T-helper 22 cell (primary cell): ENCODE data around the gene HELZ2.
"Not testable (repeated sequence)": the region's sequence is repeated elsewhere in the genome, so short reads cannot be mapped to it uniquely, and the experiment has no call there.

ENCODE experiments used
- DNase-seq: peaks from one replicate; pipeline ENCODE4 v3.0.0-alpha.2; 2020; ENCODE audit warnings: low read depth

HELZ2 gene, protein sequence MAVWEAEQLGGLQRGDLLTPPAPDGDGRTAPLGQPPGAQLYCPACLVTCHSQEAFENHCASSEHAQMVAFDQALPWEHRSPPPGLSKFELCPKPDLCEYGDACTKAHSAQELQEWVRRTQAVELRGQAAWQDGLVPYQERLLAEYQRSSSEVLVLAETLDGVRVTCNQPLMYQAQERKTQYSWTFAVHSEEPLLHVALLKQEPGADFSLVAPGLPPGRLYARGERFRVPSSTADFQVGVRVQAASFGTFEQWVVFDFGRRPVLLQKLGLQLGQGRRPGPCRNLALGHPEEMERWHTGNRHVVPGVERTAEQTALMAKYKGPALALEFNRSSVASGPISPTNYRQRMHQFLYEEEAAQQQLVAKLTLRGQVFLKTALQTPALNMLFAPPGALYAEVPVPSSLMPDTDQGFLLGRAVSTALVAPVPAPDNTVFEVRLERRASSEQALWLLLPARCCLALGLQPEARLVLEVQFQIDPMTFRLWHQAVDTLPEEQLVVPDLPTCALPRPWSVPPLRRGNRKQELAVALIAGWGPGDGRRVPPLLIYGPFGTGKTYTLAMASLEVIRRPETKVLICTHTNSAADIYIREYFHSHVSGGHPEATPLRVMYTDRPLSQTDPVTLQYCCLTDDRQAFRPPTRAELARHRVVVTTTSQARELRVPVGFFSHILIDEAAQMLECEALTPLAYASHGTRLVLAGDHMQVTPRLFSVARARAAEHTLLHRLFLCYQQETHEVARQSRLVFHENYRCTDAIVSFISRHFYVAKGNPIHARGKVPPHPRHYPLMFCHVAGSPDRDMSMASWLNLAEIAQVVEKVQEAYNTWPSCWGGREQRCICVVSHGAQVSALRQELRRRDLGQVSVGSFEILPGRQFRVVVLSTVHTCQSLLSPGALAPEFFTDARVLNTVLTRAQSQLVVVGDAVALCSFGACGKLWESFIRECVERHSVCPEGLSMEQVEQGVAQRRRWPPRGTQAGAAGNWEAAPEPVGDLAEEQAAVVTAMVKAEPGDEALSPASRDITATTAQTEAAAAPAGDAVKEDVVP (N-terminal part only)

DNA sequence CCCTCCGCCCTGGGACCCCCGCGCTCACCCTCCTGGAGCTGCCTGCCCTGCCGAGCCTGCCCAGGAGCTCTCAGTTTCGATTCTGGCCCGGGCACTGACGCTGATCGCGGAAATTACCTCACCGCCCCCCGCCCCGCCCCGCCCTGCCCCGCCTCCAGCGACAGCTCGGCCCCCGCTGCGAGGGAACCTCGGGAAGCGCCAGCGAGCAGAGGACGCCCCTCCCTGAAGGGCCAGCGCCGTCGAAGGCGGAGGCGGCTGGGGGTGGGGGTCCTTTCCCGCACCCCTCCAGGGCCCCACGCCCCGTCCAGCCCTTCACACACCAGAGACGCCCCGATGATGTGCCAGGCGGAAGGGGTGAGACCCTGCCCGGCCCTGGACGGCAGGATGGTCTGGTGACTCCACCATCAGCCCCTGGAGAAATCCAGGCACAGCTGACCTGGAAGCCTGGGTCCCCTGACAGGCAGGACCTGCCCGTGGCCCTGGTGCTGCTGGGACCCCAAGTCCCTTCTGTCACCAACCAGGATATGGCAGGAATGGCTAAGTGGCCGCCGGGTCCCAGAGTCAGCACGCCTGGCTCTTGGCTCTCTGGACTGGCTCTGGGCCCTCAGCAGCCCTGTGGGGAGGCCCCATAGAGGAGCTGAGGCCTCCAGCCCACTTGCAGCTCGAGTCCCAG, at the start of gene HELZ2:
TSS of gene HELZ2 (minus strand) at position 84 of the 673 bp plus-strand sequence. CDS start 1,854 bp downstream, outside the sequence.
- DNase-seq = peak; percentile 61

DNA sequence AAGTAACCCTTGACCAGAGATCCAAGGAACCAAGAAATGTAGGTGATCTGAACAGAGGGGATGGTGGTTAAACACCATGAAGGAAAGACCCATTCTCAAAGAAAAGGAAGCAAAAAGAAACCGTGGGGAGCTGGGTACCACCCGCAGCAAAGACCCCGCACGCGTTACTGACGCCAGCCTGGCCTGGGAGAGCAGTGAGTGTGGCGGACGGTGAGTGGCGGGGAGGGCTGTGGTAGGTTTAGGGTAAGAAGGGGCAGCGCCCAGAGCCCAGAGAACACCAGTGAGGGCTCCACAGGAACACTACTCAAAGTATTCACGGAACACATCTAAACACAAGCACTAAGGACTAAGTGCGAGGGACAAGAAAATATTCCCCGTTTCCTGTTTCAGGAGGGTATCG, 48.7 kb upstream of the HELZ2 start:
- DNase-seq = no peak

- no peak for DNase-seq
These were observed 48.1 kb upstream of the HELZ2 start for GRCh38 chr20:63622096-63622495.

- no peak for DNase-seq
These were observed 47.0 kb upstream of the HELZ2 start for GRCh38 chr20:63620991-63621390.

DNA sequence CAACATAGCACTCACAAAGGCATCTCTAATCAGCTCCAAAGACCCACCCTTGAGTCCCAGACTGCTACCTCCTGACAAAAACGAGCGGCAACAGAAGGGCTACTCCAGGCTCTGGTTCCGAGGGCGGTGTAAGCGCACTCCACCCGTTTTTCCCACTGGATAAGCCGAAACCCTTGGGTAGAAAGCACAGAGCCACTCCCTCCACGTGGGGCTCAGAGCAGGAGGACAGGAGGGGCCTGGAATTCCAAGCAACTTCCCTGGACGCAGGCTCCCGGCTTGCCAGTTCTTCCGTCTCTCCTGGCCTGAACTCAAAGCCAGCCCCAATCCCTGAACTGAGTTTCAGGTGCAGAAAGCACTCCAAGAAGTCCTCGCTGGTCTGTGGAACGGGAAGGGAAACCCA, 45.5 kb upstream of the HELZ2 start:
- DNase-seq = no peak

DNA sequence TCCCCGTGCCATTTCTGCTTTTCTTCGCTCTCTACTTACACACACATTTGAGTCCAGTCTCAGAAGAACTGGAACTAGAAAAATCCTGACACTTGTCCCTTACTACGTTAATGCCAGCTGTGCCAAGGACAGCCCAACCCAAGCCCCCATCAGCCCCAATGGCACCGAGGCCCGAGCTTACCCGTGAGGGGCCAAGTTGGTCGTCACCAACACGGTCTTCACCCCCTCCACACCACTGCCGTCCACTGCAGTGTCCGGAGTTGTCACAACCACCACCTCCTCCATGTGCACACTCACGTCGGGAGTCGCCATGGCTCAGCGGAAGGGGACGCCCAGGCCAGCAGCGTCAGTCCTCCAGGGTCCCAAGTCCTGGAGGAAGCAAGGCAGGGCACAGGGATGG, 45.0 kb upstream of the HELZ2 start:
- no peak for DNase-seq

DNA sequence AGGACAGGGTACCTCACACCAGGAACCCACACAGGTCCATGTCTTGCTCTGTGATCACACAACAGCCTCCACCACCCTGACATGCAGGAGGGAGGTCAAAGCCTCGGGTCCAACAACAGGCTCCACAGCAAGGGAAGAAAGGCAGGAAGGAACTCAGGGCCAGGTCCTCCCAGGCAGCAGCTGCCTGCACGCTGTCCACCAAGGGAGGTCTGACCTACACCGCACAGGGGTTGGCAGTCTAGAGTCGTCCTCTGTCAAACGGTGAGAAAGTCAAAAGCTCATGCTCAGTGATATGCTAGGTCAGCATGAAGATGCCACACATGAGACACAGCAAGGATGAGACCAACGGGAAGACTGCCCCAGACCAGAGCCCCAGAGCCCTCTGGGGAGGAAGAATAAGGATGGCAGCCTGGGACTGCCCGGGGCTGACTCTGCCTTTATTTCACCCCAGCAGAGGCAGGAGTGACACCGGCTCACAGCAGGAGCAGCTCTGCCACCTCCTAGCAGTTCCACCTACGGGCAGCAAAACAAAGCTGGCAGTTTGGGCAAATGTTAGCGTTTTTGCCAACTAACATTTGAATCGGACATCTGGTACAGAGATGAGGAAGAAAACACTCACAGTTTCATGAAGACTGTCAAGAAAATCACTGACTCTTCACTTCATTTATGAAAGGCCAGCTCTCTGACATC, 44.4 kb upstream of the HELZ2 start:
- DNase-seq = no peak

- DNase-seq = no peak
These were observed 43.8 kb upstream of the HELZ2 start for GRCh38 chr20:63617876-63618265.

DNA sequence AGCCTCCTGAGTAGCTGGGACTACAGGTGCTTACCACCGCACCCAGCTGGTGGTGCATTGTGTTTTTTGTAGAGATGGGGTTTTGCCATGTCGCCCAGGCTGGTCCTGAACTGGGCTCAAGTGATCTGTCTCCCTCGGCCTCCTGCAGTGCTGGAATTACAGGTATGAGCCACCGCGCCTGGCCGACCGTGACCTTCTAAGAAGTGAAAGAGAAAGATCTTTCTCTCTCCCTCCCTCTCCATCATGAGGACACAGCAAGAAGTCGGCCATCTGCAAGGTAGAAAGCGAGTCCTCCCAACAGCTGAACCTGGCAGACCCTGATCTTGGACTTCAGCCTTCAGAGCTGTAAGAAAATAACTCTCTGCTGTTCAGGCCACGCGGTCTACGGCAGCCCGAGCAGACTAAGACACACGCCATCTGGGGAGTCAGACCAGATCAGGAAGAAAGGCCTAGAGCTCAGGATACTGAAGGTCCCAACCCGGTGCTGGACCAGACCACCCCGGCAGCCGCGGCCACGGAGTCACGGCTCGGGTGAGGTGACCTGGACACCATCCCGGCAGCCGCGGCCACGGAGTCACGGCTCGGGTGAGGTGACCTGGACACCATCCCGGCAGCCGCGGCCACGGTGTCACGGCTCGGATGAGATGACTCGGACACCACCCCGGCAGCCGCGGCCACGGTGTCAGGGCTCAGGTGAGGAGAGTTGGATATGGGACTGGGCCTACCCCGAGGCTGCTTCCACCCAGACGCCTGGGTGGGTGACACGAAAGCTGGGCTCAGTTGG, 43.2 kb upstream of the HELZ2 start:
- DNase-seq = no peak

- DNase-seq = not testable (repeated sequence)
These were observed 40.0 kb upstream of the HELZ2 start for GRCh38 chr20:63613863-63614594.

DNA sequence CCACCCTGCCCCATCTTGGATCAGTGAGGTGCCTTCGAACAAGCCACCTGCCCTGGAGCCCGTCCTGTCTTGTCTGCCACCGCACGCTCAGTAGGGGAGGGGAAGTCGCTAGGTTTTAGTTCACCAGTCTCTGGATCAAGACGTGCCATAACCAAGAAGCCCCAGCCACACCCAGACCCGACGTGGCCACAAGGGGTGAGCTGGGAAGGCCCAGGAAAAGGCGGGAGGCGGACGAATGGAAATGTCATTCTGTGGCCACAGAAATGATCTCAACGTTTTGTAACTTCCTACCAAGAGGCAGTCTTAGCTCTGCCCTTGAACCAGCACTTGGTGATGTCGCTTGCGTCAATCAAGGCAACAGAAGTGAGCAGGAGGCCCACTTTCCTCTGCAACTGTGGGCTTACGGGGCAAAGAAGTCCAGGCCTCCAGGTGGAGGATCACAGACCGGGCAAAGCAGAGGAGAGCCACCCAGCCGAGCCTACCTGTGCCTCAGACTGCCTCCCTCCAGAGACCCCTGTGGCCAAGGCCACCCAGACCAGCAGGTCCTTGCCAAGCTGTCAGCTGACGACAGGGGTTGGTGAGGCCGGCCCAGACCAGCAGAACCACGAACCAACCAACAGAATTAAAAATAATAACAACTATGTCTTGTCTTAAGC, 38.4 kb upstream of the HELZ2 start:
- DNase-seq = no peak

DNA sequence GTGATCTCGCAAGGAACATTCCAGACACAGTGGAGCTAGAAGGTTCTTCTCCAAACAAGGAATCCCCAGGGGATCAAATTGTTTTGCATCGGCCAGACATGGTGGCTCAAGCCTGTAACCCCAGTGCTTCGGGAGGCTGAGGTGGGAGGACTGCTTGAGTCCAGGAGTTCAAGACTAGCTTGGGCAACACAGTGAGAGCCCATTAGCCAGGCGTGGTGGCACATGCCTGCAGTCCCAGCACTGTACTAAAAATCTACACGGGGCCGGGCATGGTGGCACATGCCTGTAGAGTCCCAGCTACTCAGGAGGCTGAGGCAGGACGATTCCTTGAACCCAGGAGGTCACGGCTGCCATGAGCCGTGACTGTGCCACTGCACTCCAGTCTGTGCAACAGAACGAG, 37.6 kb upstream of the HELZ2 start:
- DNase-seq = no peak

DNA sequence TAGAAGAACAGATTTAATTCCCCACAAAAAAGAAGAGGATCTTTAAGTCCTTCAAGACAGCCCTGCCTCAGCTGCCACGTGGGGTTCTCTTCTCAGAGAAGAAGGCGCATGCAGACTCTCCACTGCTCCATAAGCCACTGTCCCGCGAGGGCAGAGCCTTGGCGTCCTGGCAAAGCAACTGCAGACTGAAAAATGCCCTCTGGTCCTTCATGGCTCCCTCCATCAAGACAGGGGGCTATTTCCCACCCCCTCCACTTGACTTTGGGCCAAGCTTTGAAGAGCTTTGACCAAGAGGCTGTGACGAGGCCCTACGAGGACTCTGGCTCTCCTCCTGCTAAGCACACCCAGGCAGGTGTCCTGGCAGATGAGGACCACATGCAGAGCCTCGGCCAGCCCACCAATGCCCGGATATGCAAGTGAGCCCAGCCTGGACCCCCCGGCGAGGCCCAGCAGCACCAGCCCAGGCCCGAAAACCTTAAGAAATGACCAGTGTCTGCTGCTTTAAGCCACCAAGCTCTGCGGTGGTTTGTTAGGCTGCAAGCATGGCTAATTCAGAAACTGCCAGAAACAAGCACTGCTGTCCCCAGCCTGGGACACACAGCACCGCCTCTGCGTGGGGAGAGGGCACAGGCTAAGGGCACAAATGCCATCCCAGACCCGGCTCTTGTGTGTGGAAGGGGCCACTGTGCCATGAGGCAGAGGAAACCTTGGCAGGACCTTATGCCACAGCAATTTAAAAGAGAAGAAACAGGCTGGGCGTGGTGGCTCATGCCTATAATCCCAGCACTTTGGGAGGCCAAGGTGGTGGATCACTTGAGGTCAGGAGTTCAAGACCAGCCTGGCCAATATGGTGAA, 36.8 kb upstream of the HELZ2 start:
- no peak for DNase-seq

DNA sequence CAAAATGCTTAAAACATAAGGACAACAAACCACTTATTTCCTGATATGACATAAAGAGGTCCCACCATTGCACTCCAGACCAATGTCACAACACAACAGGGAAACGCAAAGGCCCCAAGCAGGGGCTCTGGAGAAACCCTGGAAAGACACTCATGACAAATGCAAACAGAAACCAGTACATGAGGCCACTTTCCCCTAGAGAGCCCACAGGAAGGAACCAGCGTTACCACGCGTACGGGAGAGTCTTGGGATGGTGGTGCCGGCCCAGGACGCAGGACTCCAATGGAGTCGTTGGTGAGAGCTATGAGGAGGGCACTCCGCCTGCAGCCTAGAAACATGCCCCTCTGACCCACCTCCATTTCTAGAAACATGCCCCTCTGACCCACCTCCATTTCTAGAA, 32.6 kb upstream of the HELZ2 start:
- no peak for DNase-seq

DNA sequence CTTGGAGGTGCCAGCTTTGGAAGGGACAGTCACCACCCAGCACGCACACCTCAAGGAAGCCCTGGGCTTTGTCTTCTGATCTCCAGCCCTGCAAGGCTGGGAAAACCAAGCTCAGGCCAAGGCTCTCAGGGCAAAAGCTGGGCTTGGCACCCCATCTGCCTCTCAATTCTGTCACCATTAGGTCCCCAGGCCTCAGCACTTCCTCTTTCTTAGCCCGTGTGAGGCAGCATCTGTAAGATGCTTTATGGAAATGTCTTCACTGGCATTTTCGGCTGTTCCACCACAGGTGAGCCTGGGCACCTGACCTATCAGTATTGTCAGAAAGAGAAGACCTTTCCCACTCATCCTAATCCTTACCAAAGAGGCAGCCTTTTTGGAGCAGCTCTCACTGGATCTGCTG, 28.3 kb upstream of the HELZ2 start:
- no peak for DNase-seq

DNA sequence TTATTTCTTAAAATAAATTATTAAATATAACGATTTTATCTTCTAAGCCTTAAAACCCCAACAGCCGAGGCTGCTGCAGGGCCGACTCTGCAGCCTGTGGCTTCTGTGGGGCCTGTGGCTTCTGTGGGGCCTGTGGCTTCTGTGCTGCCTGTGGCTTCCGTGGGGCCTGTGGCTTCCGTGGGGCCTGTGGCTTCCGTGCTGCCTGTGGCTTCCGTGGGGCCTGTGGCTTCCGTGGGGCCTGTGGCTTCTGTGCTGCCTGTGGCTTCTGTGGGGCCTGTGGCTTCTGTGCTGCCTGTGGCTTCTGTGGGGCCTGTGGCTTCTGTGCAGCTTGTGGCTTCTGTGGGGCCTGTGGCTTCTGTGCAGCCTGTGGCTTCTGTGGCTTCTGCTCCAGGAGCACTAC, 27.6 kb upstream of the HELZ2 start:
- DNase-seq = not testable (repeated sequence)

DNA sequence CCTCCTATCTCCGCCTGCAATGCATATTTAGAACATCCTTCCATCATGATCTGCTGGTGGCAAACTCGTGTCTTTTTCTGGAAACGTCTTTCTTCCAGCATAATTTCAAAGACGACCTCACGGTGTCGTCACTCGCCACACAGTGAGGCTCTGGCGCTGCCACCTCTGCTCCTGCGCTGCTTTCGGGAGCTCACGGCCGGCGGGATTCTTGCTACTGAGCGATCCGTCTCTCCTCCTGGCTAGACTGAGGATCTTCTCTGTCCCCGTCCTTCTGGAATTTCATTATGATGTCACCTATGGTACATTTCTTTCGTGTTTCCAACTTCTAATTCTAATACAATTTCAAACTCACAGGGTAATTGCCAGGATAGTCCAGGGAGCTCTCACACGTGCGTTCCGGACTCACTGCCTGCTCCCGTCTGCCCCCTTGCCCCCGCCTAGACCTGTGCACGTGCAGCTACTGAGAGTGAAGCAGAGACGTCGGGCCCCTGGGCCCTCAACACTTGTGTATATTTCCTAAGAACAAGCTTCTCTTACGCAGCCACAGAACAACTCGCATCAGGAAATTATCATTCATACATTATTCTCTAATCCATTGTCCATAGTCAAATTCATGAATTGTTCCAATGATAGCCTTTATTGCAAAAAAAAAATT, 25.5 kb upstream of the HELZ2 start:
- no peak for DNase-seq
